HEK293T (cell line): Measurements from ENCODE around the gene KRTAP12-1.

Source experiments
- ELF4 ChIP-seq: fragments of 450-650 bp; IDR thresholded peaks from 2 replicates; pipeline ENCODE4 v1.6.1; 2017; ENCODE audit warnings: antibody characterized with exemption
- FOXM1 ChIP-seq: fragments of 450-650 bp; IDR thresholded peaks from 2 replicates; pipeline ENCODE4 v1.6.1; 2017; ENCODE audit warnings: mild to moderate bottlenecking, borderline replicate concordance
- HDGF ChIP-seq: fragments of 450-650 bp; IDR thresholded peaks from 2 replicates; pipeline ENCODE4 v1.6.1; 2017; ENCODE audit warnings: antibody characterized with exemption, borderline replicate concordance
- SUZ12 ChIP-seq: fragments of 450-650 bp; IDR thresholded peaks from 2 replicates; pipeline ENCODE4 v1.6.1; 2016; ENCODE audit warnings: mild to moderate bottlenecking

DNA sequence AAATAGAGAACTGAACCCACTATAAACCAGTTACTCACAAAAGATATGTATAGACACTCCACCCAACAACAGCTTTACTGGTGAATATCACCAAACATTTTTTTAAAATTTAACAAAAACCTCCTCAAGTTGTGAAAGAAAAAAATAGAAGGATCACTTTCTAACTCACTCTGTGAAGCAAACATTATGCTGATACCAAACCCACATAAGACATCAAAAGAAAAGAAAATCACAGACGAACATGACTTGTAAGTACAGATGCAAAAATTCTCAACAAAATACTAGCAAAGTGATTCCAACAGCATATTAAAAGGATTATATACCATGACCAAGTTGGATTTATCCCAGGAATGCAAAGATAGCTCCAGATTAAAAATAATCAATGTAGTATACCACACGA, 9.7 kb upstream of the KRTAP12-1 start:
- TF ChIP-seq HDGF = no peak
- TF ChIP-seq ELF4 = no peak
- TF ChIP-seq FOXM1 = no peak
- no peak for TF ChIP-seq SUZ12
